Vagina (tissue), 2 donors: Measurements from ENCODE around the gene MTMR3. TPM values are rescaled to one million over a fixed set of nuclear protein-coding genes. Genes with fewer than 3 reads are reported as not detected.

Source experiments
- DNase-seq, 2 donors: peaks; one replicate each; pipeline ENCODE4 v3.0.0-alpha.2; 2017; ENCODE audit errors: extremely low spot score in 2 of 2
- H3K27ac ChIP-seq: fragments of 200-600 bp; sonication (generic); one replicate; pipeline ENCODE4 v1.5.1; 2019
- H3K27me3 ChIP-seq: fragments of 200-600 bp; sonication (generic); one replicate; pipeline ENCODE4 v1.5.1; 2019
- H3K36me3 ChIP-seq, 2 donors: fragments of 200-600 bp; sonication (generic); one replicate each; pipeline ENCODE4 v1.5.1; 2017 to 2019
- H3K4me1 ChIP-seq: fragments of 200-600 bp; sonication (generic); one replicate; pipeline ENCODE4 v1.5.1; 2019
- H3K4me3 ChIP-seq, 2 donors: fragments of 200-600 bp; sonication (generic); 1 replicate in 1 of 2; 2 replicates in 1 of 2; pipeline ENCODE4 v1.5.1; 2016 to 2019
- H3K9me3 ChIP-seq: fragments of 200-600 bp; sonication (generic); one replicate; pipeline ENCODE4 v1.5.1; 2019
- CTCF ChIP-seq, 3 experiments: fragments of 450-650 bp in 2 of 3; fragments of 200-600 bp in 1 of 3; sonication (generic) in 1 of 3; IDR thresholded peaks; one replicate each; pipeline ENCODE4 v1.5.1; 2017 to 2019; ENCODE audit warnings: antibody characterized with exemption in 3 of 3, mild to moderate bottlenecking in 2 of 3, moderate library complexity in 2 of 3
- POLR2A ChIP-seq, 2 donors: fragments of 450-650 bp; IDR thresholded peaks; one replicate each; pipeline ENCODE4 v1.6.1; 2017; ENCODE audit warnings: antibody characterized with exemption in 2 of 2, mild to moderate bottlenecking in 2 of 2, moderate library complexity in 2 of 2
- POLR2AphosphoS5 ChIP-seq, 2 donors: sonication (generic); formaldehyde crosslinking; IDR thresholded peaks; one replicate each; pipeline ENCODE4 v1.9.0; 2017; ENCODE audit warnings: antibody characterized with exemption in 2 of 2, mild to moderate bottlenecking in 2 of 2, low read depth in 1 of 2; ENCODE audit not compliant: insufficient read depth in 1 of 2
- intact Hi-C: fragments of 100-400 bp; cut with DNase I; formaldehyde crosslinking; loops from one replicate; pipeline ENCODE4 v1.15.1; 2023
- total RNA-seq: library from RNA; depleted of rRNA; stranded (reverse); fragments of >200 nt; gene quantifications from one replicate; pipeline ENCODE4 v1.2.3, GENCODE V29; 2016

Gene MTMR3
- total RNA-seq, 1 donor from 2014 or later: 66.8 TPM

DNA sequence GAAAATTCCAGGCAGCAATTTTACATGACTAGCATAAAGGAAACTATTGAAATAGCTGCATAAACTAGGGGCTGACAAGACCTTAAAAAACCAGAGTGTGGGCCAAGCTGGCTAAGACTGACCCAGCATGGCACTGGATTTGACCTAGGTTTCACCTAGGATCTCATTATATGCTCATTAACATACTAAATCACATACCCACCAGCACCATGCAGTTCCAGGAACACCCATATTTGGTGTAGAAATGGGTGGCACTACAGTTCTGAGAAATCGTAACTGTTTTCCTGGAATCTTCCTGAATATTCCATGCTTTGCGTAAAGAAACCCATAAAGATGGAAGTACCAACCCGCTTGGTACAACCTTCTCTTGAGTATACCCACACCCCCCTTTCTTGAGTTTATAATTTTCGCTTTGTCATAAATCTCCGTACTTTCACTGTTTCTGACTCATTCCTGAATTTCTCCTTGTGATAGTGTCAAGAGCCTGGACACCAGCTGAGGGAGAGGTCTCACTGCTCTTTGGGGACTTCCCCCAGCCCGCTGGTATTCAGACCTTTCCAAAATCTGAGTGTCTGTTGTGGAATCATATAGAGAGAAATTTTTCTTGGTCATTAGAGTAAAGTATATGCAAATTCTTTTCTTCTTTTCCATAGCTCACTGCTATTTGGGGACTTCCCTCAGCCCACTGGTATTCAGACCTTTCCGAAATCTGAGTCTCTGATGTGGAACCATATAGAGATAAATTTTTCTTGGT lies 55.1 kb downstream of the MTMR3 start:
- peaks cover 51% of the 10 kb centered on the region for H3K4me1 ChIP-seq
- no peak overlapping the region for H3K27ac ChIP-seq
- DNase-seq: no peak
- no peaks in the 10 kb centered on the region for H3K9me3 ChIP-seq
- no peak overlapping the region for H3K4me3 ChIP-seq
- H3K27me3 ChIP-seq: no peaks in the 10 kb centered on the region
- no peaks in the 10 kb centered on the region for H3K36me3 ChIP-seq
- TF ChIP-seq POLR2A (IDR thresholded peaks at IDR 0.05) (no peak), CTCF (IDR thresholded peaks at IDR 0.05) (no peak), POLR2AphosphoS5 (IDR thresholded peaks at IDR 0.05; ENCODE audit: insufficient read depth in 1 of 2, low read depth in 1 of 2) (no peak)
- intact Hi-C loops: no loop called here

DNA sequence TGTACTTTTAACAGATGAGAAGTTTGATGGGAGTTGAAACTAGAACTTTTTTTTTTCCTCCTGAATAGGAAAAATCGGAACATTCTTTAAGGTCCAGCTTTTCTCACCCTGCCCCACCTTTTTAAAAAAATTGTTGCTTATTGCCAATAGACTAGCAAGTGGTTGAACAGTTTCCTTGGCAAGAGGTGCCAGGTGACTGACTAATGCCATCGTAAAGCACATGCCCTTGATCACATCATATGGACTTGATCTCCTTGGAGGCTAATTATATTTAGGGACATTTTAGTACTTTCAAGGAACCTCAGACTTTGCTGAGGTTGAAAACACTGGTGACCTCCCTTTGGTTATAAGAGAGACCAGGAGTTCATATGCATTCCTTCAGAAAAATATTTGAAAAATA lies 57.6 kb downstream of the MTMR3 start:
- Histone ChIP-seq H3K4me3 (no peak overlapping the region), H3K27ac (no peak overlapping the region), H3K9me3 (no peaks in the 10 kb centered on the region), H3K4me1 (peaks cover 69% of the 10 kb centered on the region), H3K27me3 (no peaks in the 10 kb centered on the region), H3K36me3 (no peaks in the 10 kb centered on the region)
- TF ChIP-seq POLR2A (IDR thresholded peaks at IDR 0.05): no peak
- no peak for DNase-seq
- intact Hi-C loops: no loop called here

DNA sequence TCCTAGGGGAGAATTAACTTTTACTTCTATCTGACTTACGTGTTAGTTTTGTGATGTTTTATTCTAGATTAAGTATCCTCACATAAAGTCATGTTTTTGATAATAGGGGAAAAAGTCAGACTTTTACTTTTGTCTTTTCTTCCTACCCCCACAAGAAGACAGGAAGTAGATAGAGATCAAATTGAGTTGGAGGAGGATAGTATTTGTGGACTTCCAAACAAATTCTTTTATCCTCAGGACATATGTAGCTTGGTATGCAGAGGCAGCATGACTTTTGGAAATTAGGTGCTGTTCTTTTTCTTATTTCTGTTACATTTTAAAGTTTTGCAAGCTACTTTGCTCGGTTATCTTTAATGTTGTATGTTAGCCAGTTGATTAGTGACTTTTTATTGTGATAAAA lies 61.4 kb downstream of the MTMR3 start:
- no peak for DNase-seq
- Histone ChIP-seq H3K27me3 (no peaks in the 10 kb centered on the region), H3K36me3 (no peaks in the 10 kb centered on the region), H3K4me3 (no peak overlapping the region), H3K9me3 (no peaks in the 10 kb centered on the region), H3K27ac (no peak overlapping the region), H3K4me1 (peaks cover 64% of the 10 kb centered on the region)
- intact Hi-C loops: no loop called here
- TF ChIP-seq POLR2A (IDR thresholded peaks at IDR 0.05): no peak
- TF ChIP-seq CTCF (IDR thresholded peaks at IDR 0.05): no peak
- no peak for TF ChIP-seq POLR2AphosphoS5 (IDR thresholded peaks at IDR 0.05; ENCODE audit: insufficient read depth in 1 of 2, low read depth in 1 of 2)

GRCh38 chr22:29945435-29945834 lies 62.5 kb downstream of the MTMR3 start:
- DNase-seq: no peak
- no peaks in the 10 kb centered on the region for H3K9me3 ChIP-seq
- H3K27ac ChIP-seq: no peak overlapping the region
- no peaks in the 10 kb centered on the region for H3K27me3 ChIP-seq
- no peak for TF ChIP-seq POLR2AphosphoS5 (IDR thresholded peaks at IDR 0.05; ENCODE audit: insufficient read depth in 1 of 2, low read depth in 1 of 2)
- no peak for TF ChIP-seq POLR2A (IDR thresholded peaks at IDR 0.05)
- TF ChIP-seq CTCF (IDR thresholded peaks at IDR 0.05): no peak
- peaks cover 54% of the 10 kb centered on the region for H3K4me1 ChIP-seq
- intact Hi-C loops: no loop called here
- no peak overlapping the region for H3K4me3 ChIP-seq
- no peaks in the 10 kb centered on the region for H3K36me3 ChIP-seq

DNA sequence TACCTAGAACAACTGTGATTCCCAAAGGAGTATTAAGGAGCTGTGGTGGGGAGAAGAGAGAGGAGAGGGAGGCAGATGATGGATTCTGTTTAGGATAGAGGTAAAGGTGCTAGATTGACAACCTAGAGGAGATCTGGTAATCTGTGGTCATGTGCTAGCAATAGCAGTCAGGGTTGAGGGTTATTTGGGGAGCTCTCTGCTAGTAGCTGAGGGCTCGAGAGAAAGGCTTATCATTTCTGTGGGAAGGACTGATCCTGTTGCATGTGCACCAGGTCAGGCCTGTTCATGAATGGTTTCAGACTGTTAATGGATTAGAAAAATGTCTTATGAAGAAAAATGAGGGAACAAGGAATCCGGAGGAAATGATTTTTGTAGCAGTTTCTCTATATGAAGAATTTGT lies 63.2 kb downstream of the MTMR3 start:
- H3K27me3 ChIP-seq: no peaks in the 10 kb centered on the region
- TF ChIP-seq CTCF (IDR thresholded peaks at IDR 0.05) (no peak), POLR2A (IDR thresholded peaks at IDR 0.05) (no peak), POLR2AphosphoS5 (IDR thresholded peaks at IDR 0.05; ENCODE audit: insufficient read depth in 1 of 2, low read depth in 1 of 2) (no peak)
- no peak overlapping the region for H3K27ac ChIP-seq
- H3K4me3 ChIP-seq: no peak overlapping the region
- H3K36me3 ChIP-seq: no peaks in the 10 kb centered on the region
- peaks cover 46% of the 10 kb centered on the region for H3K4me1 ChIP-seq
- no peak for DNase-seq
- H3K9me3 ChIP-seq: no peaks in the 10 kb centered on the region
- intact Hi-C loops: no loop called here
